Prostate gland (tissue), 2 donors: ENCODE data around the gene RTTN.

Source experiments
- POLR2A ChIP-seq: fragments of 450-650 bp; IDR thresholded peaks from one replicate; pipeline ENCODE4 v1.6.1; 2016; ENCODE audit warnings: antibody characterized with exemption, mild to moderate bottlenecking
- POLR2AphosphoS5 ChIP-seq: sonication (generic); formaldehyde crosslinking; IDR thresholded peaks from one replicate; pipeline ENCODE4 v1.6.1; 2017; ENCODE audit warnings: antibody characterized with exemption
- TF ChIP-seq, protein P1 (sequence below), 4 experiments: fragments of 200-600 bp in 2 of 4; fragments of 450-650 bp in 2 of 4; sonication (generic) in 2 of 4; IDR thresholded peaks; 1 replicate in 3 of 4; 2 replicates in 1 of 4; pipeline ENCODE4 v1.5.1; 2016 to 2019; ENCODE audit warnings: antibody characterized with exemption in 4 of 4, mild to moderate bottlenecking in 2 of 4, moderate library complexity in 2 of 4

DNA sequence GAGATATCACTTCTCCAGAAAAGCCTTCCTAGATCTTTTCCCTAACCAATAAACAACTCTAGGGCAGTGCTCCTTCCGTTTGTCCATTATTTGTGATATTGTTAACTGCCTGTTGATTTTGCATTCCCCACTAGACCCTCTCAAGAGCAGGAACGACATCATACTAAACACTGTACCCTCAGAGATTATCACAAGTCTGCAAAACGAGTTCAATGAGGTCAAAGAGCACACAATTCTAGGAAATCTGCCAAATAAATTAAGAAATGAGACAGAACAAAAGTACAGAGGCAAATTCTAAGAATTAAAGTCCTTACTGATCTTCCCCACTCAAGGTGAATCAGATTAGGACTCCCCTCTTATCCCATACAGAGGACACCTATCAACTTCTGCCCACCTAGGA, 7.6 kb downstream of the RTTN start:
- TF ChIP-seq, protein P1, sequence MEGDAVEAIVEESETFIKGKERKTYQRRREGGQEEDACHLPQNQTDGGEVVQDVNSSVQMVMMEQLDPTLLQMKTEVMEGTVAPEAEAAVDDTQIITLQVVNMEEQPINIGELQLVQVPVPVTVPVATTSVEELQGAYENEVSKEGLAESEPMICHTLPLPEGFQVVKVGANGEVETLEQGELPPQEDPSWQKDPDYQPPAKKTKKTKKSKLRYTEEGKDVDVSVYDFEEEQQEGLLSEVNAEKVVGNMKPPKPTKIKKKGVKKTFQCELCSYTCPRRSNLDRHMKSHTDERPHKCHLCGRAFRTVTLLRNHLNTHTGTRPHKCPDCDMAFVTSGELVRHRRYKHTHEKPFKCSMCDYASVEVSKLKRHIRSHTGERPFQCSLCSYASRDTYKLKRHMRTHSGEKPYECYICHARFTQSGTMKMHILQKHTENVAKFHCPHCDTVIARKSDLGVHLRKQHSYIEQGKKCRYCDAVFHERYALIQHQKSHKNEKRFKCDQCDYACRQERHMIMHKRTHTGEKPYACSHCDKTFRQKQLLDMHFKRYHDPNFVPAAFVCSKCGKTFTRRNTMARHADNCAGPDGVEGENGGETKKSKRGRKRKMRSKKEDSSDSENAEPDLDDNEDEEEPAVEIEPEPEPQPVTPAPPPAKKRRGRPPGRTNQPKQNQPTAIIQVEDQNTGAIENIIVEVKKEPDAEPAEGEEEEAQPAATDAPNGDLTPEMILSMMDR (IDR thresholded peaks at IDR 0.05) = no peak
- TF ChIP-seq POLR2AphosphoS5 (no peak), POLR2A (no peak)
